HG03097 (cell line): ENCODE data around the gene GUCY2C.
"Not testable (repeated sequence)": the region's sequence is repeated elsewhere in the genome, so short reads cannot be mapped to it uniquely, and the experiment has no call there.

ENCODE experiments used
- ATAC-seq: cut with Tn5 transposase; IDR thresholded peaks from one replicate; pipeline ENCODE4 v1.9.1; 2021; ENCODE audit not compliant: unreplicated experiment, low FRiP score

The GUCY2C gene

GRCh38 chr12:14689144-14689543 lies 7.3 kb downstream of the GUCY2C start:
- ATAC-seq: no peak

- ATAC-seq: not testable (repeated sequence)
These were observed 14.2 kb downstream of the GUCY2C start for GRCh38 chr12:14682231-14682630.

GRCh38 chr12:14681625-14682024 lies 14.8 kb downstream of the GUCY2C start:
- ATAC-seq: no peak

GRCh38 chr12:14681190-14681589 lies 15.2 kb downstream of the GUCY2C start:
- no peak for ATAC-seq

GRCh38 chr12:14678547-14679150 lies 17.8 kb downstream of the GUCY2C start:
- ATAC-seq: no peak

- no peak for ATAC-seq
These were observed 27.8 kb downstream of the GUCY2C start for GRCh38 chr12:14668591-14668990.

- no peak for ATAC-seq
These were observed 30.7 kb downstream of the GUCY2C start for GRCh38 chr12:14665354-14666348.

- ATAC-seq: no peak
These were observed 31.9 kb downstream of the GUCY2C start for GRCh38 chr12:14664434-14665023.

GRCh38 chr12:14663002-14663401 lies 33.4 kb downstream of the GUCY2C start:
- ATAC-seq: no peak

GRCh38 chr12:14656846-14657245 lies 39.6 kb downstream of the GUCY2C start:
- no peak for ATAC-seq

GRCh38 chr12:14655284-14655683 lies 41.1 kb downstream of the GUCY2C start:
- no peak for ATAC-seq

GRCh38 chr12:14654842-14655241 lies 41.6 kb downstream of the GUCY2C start:
- ATAC-seq: no peak

- ATAC-seq: no peak
These were observed 42.0 kb downstream of the GUCY2C start for GRCh38 chr12:14654416-14654815.

- ATAC-seq: no peak
These were observed 43.9 kb downstream of the GUCY2C start for GRCh38 chr12:14652483-14652882.

- ATAC-seq: no peak
These were observed 45.0 kb downstream of the GUCY2C start for GRCh38 chr12:14651371-14651770.

- no peak for ATAC-seq
These were observed 45.6 kb downstream of the GUCY2C start for GRCh38 chr12:14650789-14651188.

- no peak for ATAC-seq
These were observed 49.2 kb downstream of the GUCY2C start for GRCh38 chr12:14647028-14647750.

GRCh38 chr12:14643251-14643650 lies 53.1 kb downstream of the GUCY2C start:
- ATAC-seq: no peak

- ATAC-seq: no peak
These were observed 58.3 kb downstream of the GUCY2C start for GRCh38 chr12:14638066-14638465.

GRCh38 chr12:14635776-14636175 lies 60.6 kb downstream of the GUCY2C start:
- no peak for ATAC-seq

- no peak for ATAC-seq
These were observed 65.6 kb downstream of the GUCY2C start for GRCh38 chr12:14630793-14631192.
